ENCODE measurements around the gene EFCAB6. TPM values are rescaled to one million over a fixed set of nuclear protein-coding genes. Genes with fewer than 3 reads are reported as not detected.

The EFCAB6 gene
- total and polyA plus RNA-seq, 10 of the 15 experiments (the other 5 are each of a cell fraction or from before 2014, with no cell fraction given) = 0.05 to 0.42 (median 0.19) TPM

DNA sequence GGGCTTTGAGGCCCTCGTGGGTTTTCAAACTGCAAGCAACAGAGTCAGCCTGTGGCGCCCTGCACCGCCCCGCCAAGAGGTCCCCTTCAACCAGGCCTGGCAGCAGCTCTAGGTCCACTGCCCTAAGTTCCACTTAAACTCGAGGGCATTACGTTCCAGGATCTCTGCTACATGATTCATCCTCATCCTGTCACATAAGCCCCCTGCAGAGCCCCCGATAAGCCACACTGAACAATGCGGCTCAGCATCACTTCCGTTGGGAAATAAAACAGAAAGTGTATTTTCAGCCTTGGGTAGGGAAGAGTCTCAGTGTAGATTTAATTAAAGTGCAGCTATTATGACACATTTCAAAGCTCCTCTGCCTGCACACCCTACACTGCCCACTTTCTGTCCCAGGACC, 25.6 kb upstream of the EFCAB6 start (continued):
- TF ChIP-seq, protein P1, sequence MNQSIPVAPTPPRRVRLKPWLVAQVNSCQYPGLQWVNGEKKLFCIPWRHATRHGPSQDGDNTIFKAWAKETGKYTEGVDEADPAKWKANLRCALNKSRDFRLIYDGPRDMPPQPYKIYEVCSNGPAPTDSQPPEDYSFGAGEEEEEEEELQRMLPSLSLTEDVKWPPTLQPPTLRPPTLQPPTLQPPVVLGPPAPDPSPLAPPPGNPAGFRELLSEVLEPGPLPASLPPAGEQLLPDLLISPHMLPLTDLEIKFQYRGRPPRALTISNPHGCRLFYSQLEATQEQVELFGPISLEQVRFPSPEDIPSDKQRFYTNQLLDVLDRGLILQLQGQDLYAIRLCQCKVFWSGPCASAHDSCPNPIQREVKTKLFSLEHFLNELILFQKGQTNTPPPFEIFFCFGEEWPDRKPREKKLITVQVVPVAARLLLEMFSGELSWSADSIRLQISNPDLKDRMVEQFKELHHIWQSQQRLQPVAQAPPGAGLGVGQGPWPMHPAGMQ (IDR thresholded peaks at IDR 0.05; ENCODE audit: borderline replicate concordance) = no peak
- TF ChIP-seq SPI1 (IDR thresholded peaks at IDR 0.05; ENCODE audit: borderline replicate concordance, insufficient read depth, low read depth, low read length) = no peak
- no peak for TF ChIP-seq PML (IDR thresholded peaks at IDR 0.05; ENCODE audit: low read length)

DNA sequence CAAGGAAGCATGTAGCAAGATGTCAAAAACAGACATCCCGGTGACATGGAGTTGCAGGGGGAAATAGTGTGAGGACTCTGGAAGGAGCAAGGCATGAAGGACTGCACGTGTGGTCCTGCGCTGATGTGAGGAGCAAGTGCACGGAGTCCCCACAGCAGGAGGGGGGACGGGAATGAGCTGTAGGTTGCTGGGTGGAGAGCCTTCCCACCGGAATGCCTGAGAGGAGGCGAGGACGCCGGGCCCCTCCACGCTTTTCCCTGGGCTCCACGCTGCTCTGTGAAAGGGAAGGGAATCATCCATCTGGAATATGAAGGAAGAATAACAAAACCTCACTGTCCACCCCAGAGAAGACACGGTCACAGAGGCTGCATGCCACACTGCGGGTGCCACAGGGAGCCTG, 23.6 kb upstream of the EFCAB6 start:
- SMC1A ChIA-PET (ENCODE audit: uncharacterized antibody, unreplicated experiment) = no interaction called here
- no TSS peak for BruUV-seq (replicated peaks)
- in situ Hi-C loops (cut with MboI) (no loop called here), intact Hi-C loops (cut with micrococcal nuclease; ENCODE audit: unreplicated experiment) (no loop called here)
- Histone ChIP-seq H2AFZ (ENCODE audit: control insufficient read depth, low read depth, low read length) (no peak overlapping the region), H4K20me1 (ENCODE audit: control insufficient read depth, insufficient read depth) (no peaks in the 10 kb centered on the region), H3K27me3 (replicated peaks in 1 of 2; ENCODE audit: control insufficient read depth in 2 of 2, insufficient read depth in 2 of 2, low read length in 1 of 2) (peaks cover 0 to 1% of the 10 kb centered on the region in 2 experiments; a peak in 2 of 4 replicates), H3K9me3 (replicated peaks; ENCODE audit: control insufficient read depth, insufficient read depth, low read length) (no peaks in the 10 kb centered on the region), H3K4me2 (ENCODE audit: control insufficient read depth, insufficient read depth) (no peak overlapping the region), H3K4me3 (no peak overlapping the region), H3K27ac (ENCODE audit: control insufficient read depth, insufficient read depth) (no peak overlapping the region), H3K36me3 (ENCODE audit: control insufficient read depth in 2 of 2, insufficient read depth in 2 of 2, low read length in 1 of 2) (no peaks in the 10 kb centered on the region), H3K79me2 (ENCODE audit: control insufficient read depth, insufficient read depth, low read length) (no peaks in the 10 kb centered on the region), H3K9ac (ENCODE audit: control insufficient read depth, insufficient read depth, low read length) (no peak overlapping the region), H3K4me1 (ENCODE audit: control insufficient read depth, insufficient read depth, low read length) (no peaks in the 10 kb centered on the region)
- TF ChIP-seq, protein P2, sequence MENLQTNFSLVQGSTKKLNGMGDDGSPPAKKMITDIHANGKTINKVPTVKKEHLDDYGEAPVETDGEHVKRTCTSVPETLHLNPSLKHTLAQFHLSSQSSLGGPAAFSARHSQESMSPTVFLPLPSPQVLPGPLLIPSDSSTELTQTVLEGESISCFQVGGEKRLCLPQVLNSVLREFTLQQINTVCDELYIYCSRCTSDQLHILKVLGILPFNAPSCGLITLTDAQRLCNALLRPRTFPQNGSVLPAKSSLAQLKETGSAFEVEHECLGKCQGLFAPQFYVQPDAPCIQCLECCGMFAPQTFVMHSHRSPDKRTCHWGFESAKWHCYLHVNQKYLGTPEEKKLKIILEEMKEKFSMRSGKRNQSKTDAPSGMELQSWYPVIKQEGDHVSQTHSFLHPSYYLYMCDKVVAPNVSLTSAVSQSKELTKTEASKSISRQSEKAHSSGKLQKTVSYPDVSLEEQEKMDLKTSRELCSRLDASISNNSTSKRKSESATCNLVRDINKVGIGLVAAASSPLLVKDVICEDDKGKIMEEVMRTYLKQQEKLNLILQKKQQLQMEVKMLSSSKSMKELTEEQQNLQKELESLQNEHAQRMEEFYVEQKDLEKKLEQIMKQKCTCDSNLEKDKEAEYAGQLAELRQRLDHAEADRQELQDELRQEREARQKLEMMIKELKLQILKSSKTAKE (IDR thresholded peaks at IDR 0.05; ENCODE audit: low read depth, poor library complexity, severe bottlenecking) = no peak
- TF ChIP-seq ZNF24 (IDR thresholded peaks at IDR 0.05) (no peak), CEBPB (IDR thresholded peaks at IDR 0.05; ENCODE audit: borderline replicate concordance in 1 of 2, low read depth in 2 of 2, low read length in 2 of 2) (no peak), ETV6 (conservative IDR thresholded peaks at IDR 0.05 in 1 of 2, IDR thresholded peaks at IDR 0.05 in 1 of 2; ENCODE audit: borderline replicate concordance in 1 of 2, low read depth in 1 of 2) (no peak), SREBF1 (IDR thresholded peaks at IDR 0.05; ENCODE audit: low read length) (no peak), ZNF622 (IDR thresholded peaks at IDR 0.05) (no peak), IKZF1 (conservative IDR thresholded peaks at IDR 0.05) (no peak), KLF5 (IDR thresholded peaks at IDR 0.05; ENCODE audit: partially characterized antibody) (no peak), NRF1 (conservative IDR thresholded peaks at IDR 0.05; ENCODE audit: low read depth, low read length) (no peak), RB1 (IDR thresholded peaks at IDR 0.05; ENCODE audit: borderline replicate concordance) (no peak)
- RAD21 ChIA-PET (ENCODE audit: unreplicated experiment) = no interaction called here
- no peak for ATAC-seq
- POLR2A ChIA-PET = no interaction called here
- WGBS (ENCODE audit: insufficient coverage, insufficient replicate concordance, low lambda C conversion rate, missing lambda C conversion rate) = 27% methylated on average over 13 of the region's 13 CpGs
- no peak for DNase-seq (ENCODE audit: low read depth, low spot score)
- FAIRE-seq = no peak
- CTCF ChIA-PET = interaction anchor here (1.1 kb wide), 1 partner anchor 17 kb away, joined by 3 read pairs; no protein-coding TSS in a partner anchor

Data from GM12878 (cell line).